ENCODE data around the gene TPPP.
"Not testable (repeated sequence)": the region's sequence is repeated elsewhere in the genome, so short reads cannot be mapped to it uniquely, and the experiment has no call there.

GRCh38 chr5:732754-733454 lies 39.8 kb upstream of the TPPP start:
- TF ChIP-seq CTCF (tag by site-specific recombination; IDR thresholded peaks at IDR 0.05); PATZ1 (tag by site-specific recombination; IDR thresholded peaks at IDR 0.05); ZNF704 (tag by site-specific recombination; IDR thresholded peaks at IDR 0.05); ZNF639 (tag by site-specific recombination; IDR thresholded peaks at IDR 0.05); ZNF341 (tag by site-specific recombination; IDR thresholded peaks at IDR 0.05; ENCODE audit: low read depth); KLF9 (tag by site-specific recombination; IDR thresholded peaks at IDR 0.05; ENCODE audit: low read depth); ZNF311 (tag by site-specific recombination; IDR thresholded peaks at IDR 0.05; ENCODE audit: borderline replicate concordance); ZNF335 (tag by site-specific recombination; conservative IDR thresholded peaks at IDR 0.05); ZBTB6 (tag by site-specific recombination; IDR thresholded peaks at IDR 0.05); ZNF560 (tag by site-specific recombination; IDR thresholded peaks at IDR 0.05; ENCODE audit: borderline replicate concordance); ZNF747 (tag by site-specific recombination; IDR thresholded peaks at IDR 0.05); REST (tag by site-specific recombination; IDR thresholded peaks at IDR 0.05); HOXA7 (CRISPR knock-in tag; IDR thresholded peaks at IDR 0.05; ENCODE audit: borderline replicate concordance): not testable (repeated sequence)

Measured in HEK293 (cell line).